GM19043 (cell line): ENCODE measurements around the gene EIF2B2.
"Not testable (repeated sequence)": the region's sequence is repeated elsewhere in the genome, so short reads cannot be mapped to it uniquely, and the experiment has no call there.

Source experiments
- ATAC-seq: cut with Tn5 transposase; IDR thresholded peaks from one replicate; pipeline ENCODE4 v1.9.1; 2021; ENCODE audit warnings: low read depth; ENCODE audit not compliant: unreplicated experiment

The EIF2B2 gene

GRCh38 chr14:74988131-74988530, 14.6 kb upstream of the EIF2B2 start:
- no peak for ATAC-seq

GRCh38 chr14:74988993-74989392, 13.7 kb upstream of the EIF2B2 start:
- ATAC-seq = no peak

DNA sequence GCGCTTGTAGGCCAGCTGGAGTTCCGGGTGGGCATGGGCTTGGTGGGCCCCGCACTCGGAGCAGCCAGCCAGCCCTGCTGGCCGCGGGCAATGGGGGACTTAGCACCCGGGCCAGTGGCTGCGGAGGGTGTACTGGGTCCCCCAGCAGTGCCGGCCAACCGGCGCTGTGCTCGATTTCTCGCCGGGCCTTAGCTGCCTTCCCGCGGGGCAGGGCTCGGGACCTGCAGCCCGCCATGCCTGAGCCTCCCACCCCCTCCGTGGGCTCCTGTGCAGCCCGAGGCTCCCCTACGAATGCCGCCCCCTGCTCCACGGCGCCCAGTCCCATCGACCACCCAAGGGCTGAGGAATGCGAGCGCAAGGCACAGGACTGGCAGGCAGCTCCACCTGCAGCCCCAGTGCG, 8.5 kb upstream of the EIF2B2 start:
- ATAC-seq = not testable (repeated sequence)

- not testable (repeated sequence) for ATAC-seq
These were observed 6.9 kb upstream of the EIF2B2 start for GRCh38 chr14:74995781-74996180.

DNA sequence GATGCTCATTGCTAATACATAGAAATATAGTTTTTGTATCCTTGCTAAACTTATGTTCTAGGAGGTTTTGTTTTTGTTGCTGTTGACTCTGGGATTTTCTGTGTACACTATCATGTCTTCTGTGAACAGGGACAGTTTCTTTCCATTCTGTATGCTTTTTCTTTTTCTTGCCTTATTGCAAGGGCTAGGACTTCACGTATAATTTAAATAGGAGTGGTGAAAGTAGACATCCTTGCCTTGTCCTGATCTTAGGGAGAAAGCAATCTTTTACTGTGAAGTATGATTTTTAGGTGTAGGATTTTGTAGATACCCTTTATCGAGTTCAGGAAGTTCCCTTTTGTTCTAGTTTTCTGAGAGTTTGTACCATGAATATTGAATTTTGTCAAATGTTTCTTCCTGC, 1.5 kb upstream of the EIF2B2 start:
- ATAC-seq = no peak

DNA sequence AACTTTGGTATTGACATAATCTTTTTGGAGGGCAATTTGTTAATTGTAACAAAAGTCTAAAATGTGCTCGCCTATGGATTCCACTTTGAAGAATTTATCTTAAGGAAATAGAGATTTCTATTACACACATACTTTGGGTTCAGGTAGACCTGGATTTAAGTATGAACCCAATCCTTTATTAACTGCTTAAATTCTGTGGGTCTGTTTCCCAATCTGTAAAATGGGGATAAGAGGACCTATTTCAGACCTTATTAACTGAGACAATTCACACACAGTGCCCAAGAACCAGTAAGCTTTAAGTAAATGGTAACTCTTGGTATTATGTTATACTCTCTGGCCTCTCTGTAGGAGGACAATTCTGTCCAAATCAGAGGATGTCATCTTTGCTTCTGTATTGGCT, 822 bp upstream of the EIF2B2 start:
- ATAC-seq = no peak

DNA sequence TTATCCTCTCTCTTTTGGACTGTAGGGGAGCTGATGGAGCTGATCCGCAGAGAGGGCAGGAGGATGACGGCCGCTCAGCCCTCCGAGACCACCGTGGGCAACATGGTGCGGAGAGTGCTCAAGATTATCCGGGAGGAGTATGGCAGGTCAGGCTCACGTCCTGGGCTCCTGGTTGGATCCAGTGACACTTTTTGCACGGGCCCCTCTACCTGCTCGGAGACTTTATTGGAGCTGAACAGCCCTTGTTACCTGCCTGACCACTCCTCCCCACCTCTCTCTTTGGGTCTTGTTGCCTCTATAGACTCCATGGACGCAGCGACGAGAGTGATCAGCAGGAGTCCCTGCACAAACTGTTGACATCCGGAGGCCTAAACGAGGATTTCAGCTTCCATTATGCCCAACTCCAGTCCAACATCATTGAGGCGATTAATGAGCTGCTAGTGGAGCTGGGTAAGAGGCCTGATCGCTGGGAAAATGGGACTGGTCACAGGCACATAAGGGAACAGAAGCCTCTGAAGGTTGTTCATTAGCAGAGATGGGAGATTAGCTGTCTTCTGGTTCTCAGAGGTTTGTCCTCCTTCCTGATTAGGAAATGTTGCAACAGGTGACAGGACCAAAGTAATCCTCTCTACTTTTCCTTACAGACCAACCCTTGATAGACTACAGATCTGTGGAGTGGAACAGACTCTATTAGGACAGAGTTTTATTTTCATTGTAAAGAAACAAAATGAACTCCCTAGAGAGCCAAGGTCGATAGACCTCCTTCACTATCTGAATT, 718 bp downstream of the EIF2B2 start:
- no peak for ATAC-seq

DNA sequence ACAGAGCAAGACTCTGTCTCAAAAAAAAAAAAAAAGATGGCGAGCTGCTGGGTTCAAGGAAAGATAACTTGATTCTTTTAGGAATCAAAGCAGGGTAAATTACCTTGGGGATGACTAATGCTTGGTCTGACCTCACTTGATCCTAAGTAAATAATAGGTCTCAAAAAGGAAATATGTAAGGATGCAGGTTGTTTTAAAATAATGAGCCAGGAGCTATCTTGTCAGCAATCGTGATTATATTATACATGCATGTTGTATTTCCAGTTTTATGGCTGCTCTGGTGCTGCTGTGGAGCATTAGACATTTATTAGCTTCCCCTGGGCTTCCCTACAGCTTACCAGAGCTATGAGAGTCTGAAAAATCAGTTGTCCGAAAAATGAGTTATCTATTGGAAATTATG, 2.6 kb downstream of the EIF2B2 start:
- no peak for ATAC-seq

- ATAC-seq = no peak
These were observed 6.5 kb downstream of the EIF2B2 start for GRCh38 chr14:75009176-75009575.

DNA sequence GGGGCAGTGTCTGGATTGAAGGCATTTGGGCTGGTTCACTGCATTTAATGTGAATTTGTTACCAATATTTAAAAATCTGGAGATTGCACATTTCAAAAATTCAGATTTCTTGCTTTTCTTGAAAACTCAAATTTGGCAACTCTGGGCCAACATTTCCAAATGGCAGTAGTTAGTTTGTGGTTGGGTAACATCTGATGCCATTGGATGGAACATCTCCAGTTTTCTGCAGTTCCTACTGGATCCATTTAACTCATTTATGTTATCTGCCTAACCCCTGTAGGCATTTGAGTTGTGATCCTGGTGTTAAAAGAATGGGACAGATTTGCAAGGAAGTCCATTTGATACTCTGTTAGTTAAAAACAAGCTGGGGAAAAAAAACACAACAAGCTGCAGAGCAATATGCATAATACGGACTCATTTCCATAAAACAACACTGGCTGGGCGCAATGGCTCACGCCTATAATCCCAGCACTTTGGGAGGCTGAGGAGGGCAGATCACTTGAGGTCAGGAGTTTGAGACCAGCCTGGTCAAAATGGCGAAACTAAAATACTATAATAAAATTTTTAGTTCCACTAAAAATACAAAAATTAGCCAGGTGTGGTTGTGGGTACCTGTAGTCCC, 7.9 kb downstream of the EIF2B2 start:
- no peak for ATAC-seq

GRCh38 chr14:75011356-75011994, 8.8 kb downstream of the EIF2B2 start:
- no peak for ATAC-seq

GRCh38 chr14:75013290-75013689, 10.6 kb downstream of the EIF2B2 start:
- ATAC-seq = no peak

DNA sequence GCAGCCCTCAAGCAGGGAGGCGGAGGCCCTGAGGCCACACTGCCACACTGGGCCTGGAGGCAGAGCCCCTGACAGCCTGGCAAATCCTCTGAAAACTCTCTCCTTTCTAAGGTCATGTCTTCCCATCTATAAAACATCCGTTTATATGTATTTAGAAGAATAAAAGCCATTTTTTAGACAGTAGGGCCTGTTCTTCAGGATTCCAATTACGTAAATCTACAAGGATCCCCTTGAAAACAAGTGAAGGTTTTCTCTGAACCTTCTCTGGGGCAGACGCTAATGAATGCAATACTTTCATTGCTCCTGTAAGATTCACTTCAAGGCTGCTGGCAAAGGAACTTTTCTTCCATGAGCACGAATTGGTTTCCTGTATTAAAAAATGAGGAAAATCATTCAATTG, 12.8 kb downstream of the EIF2B2 start:
- no peak for ATAC-seq

DNA sequence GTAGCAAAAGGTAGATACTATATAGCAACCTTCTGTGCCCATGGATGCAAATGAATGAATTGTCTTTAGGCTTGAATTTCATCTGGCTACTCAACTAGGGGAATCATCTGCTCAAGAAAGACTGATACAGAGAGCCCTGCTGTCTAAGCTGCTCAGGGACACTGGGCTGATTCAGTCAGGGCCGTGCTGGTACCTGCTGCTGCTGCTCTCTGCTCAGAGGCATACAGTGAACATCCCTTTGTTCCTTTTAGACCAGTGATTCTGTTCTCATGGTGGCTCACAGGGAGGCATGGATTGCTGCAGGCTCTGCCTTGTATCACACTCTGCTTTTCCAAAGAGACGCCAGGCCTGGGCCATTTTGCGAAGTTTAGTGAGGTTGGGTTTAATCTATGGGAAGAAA, 14.1 kb downstream of the EIF2B2 start:
- ATAC-seq = no peak

DNA sequence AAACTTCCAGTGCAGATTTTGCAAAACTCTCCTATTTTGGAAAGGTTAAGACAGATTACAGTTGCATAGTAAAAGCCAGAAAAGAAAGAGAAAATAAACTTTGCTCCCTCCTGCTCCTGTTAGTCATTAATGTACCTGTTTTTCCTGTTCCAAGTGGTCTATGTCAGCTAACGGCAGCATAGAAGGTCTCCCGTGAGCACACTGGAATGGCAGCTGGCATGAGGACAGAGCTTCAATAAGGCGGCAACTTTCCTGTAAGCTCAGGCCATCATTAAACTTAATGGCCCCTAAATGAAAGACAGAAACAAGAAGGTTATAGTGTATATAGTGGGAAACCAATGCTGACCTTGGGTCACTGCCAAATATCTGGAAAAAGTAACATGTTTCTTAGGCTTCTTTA, 16.0 kb downstream of the EIF2B2 start:
- no peak for ATAC-seq

DNA sequence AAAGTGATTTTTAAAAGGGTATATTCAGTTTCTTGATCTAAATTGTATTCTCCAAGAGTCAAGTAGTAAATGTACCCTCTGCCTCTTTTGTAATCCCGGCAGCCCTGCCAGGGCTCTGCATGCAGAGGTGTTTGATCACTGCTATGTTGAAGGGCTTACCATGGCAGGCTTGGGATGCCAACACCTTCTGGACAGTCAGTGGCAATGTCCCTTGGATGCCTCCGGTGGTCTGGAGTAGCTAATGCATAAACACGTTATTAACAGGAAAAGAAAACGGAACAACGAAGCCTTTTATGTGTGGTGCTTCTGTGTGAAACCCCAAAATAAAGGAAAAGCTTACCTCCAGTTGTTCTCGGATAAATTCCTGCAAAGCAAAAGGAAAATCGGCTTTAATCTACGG, 19.9 kb downstream of the EIF2B2 start:
- ATAC-seq = no peak

DNA sequence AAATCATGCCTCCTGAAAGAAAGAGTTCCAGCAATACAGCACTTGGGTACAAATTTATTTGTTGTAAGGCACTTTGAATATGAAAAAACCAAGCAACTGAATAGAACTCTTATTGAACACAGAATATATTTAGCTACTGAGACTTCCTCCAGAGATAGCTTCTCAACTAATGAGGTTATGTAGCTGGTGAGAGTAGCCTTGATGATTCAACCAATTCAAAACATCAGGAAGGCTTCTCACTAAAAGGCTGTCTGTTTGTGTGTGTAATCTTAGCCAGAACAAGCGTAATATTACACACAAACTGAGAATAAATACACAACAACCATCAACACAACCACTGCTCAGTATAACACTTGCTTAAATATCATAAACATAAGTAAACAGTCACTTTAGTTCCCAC, 20.4 kb downstream of the EIF2B2 start:
- no peak for ATAC-seq

DNA sequence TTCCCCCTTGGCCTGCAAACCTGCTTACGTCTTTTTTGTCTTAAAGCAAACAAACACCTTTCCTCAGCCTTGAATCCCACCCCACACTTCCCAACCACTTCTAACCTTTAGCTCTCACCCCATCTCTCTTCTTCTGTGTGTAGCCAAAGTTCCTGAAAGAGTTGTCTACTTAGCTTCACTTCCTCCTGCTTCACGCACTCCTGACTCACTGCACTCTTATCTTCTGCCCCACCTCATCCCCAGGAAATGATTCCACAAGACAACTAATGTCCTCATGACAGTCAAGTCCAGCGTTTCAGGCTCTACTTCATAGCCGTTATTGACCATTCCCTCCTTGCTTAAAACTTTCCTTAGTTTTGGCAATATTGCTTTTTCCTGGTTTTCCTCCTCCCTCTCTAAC, 22.4 kb downstream of the EIF2B2 start:
- ATAC-seq = no peak

GRCh38 chr14:75025876-75026275, 23.2 kb downstream of the EIF2B2 start:
- no peak for ATAC-seq

DNA sequence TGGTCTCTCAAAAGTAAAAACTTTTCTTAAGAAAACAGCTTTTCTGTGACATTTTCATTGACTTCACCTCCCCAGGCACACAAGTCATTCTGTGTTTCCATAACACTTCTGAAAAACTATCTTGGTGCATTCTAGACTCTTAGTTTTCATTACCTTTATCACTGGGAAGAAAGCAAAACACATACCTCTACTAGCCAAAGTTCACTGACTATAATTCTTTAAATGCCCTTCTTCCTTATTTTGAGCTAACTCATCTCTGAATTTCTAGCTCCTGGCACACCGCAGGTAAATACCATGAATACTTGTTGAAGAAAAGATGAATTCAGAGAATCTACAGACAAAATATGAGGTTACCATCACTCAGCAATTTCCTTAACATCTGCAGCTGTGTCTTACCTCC, 27.4 kb downstream of the EIF2B2 start:
- no peak for ATAC-seq

DNA sequence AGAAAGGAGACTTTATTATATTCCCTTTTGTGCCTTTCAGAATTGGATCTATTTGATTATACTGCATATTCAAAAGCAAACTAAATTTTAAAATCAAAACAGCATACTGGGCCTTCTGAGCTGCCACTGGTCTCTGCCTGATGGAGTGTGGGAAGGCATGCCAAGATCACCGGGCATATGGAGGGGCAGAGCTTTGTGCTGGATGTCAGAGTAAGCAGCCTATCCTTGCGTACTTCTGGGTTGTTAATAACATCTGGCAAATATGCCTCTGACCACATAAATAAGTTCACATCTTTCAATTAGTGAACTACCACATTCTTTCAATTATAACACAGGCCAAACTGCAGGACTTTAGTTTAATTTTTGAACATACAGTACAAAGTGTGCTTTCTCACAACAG, 30.2 kb downstream of the EIF2B2 start:
- ATAC-seq = no peak

- no peak for ATAC-seq
These were observed 37.8 kb downstream of the EIF2B2 start for GRCh38 chr14:75040507-75040906.
